GM19463 (cell line): ENCODE measurements around the gene PSMD7.

ENCODE experiments used
- ATAC-seq: cut with Tn5 transposase; IDR thresholded peaks from one replicate; pipeline ENCODE4 v1.9.1; 2021; ENCODE audit warnings: mild to moderate bottlenecking, moderate library complexity; ENCODE audit not compliant: unreplicated experiment

The PSMD7 gene

GRCh38 chr16:74296432-74297144, at the start of gene PSMD7:
TSS of gene PSMD7 (plus strand) at chr16:74296814. CDS start at chr16:74296915, 101 bp downstream.
- peak; percentile 94 for ATAC-seq

DNA sequence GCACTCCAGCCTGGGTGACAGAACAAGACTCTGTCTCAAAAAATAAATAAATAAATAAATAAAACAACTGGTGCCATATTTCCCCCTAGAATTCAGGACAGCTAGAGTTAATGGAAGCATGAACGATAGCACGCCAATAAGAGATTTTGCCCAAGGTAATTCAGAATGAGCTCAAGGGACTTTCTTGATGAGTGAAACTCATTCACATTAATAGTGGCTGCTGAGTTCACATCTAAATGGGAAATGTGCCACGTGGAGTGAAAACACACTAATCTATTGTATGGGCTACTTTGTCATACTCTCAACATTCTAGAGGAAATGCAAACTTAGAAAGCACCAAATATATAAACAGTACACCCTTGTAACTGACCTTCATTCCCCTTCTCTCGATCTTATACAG, 47.4 kb upstream of the PSMD7 start:
- no peak for ATAC-seq

GRCh38 chr16:74249846-74250245, 46.8 kb upstream of the PSMD7 start:
- ATAC-seq, result no peak

DNA sequence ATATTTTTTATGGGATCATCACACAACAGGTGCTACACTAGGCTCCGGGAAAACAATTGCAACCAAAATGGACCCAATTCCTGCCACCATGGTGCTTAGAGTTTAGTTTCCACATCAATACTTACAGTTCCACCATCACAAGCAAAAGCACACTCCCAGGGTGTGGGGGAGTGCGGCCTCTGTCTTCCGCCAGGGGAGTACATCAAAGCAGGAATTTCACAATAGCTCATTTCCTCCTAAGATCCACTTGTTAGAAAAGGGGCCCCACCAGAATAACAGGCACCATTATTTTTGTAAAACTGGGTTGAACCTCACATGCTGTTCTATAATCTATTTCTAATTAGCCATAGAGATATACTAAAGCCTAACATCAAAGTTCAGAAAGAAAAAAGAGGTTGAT, 44.3 kb upstream of the PSMD7 start:
- ATAC-seq, result no peak

DNA sequence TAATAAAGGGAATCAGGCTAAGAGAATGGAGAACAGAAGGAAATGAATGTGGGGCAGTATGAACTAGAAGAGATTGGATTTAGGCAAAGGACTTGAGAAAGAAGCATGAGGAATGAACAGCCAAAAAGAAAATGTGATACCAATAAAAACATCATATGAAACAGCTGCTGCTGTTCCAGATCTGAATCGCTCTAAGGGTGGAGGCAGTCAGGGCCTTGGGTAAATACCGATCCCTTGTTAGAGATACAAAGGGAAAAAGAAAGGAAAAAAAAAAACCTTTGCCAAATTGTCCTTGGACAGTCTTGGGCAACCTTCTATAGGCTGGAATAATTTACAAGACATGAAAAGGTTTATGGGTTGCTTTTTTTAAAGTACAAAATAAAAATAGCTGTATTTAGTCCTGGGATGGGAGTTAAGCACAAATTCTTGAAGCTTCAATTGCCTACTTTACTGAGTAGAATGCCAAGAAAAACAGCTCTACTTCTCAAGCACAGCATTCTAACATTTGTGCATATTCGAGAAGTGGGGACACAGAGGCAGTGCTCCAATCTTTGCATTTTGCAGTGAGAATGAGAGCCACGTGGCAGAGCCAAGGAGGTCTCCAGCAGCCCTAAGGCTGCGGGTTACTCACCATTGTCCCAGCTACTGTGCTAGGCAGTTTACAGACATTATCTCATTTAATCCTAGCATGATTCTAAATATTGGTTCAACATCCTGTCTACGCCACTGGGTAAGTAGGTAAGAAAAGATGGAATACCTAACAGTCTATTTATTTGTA, 43.3 kb upstream of the PSMD7 start:
- ATAC-seq, result no peak

GRCh38 chr16:74257061-74257460, 39.6 kb upstream of the PSMD7 start:
- peak; percentile 62 for ATAC-seq

DNA sequence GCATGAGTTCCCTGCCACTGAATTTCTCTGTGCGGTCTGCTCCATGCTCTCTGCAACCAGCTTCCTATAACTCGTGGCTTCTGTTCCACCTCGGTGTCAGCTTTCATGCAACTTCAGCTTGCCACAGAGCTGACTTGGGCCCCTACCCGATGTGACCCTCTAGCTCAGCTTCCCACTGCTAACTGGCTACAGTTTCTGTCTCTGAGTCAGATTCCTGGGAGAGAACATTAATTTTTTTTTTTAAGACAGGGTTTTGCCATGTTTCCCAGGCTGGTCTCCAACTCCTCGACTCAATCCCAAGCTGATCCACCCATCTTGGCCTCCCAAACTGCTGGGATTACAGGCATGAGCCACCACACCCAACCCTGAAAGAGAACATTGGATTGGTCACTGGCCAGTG, 35.5 kb upstream of the PSMD7 start:
- no peak for ATAC-seq

DNA sequence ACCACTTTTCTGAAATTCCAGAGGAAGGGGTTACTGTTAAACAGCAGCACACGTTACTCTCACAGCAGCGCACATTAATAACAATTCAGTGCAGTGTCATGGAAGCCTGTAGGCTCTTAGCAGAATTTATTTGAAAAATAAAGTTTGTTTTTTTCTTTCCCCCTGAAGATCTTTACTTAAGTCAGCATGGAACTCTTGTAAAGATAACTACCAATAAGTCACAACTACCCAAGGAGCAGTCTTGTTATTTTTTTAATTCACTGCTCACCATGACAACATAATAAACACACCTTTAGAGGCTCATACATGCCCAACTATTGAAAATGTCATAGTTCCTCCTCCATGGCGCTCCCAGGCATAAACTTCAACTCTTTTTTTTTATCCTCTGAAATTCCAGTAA, 31.8 kb upstream of the PSMD7 start:
- no peak for ATAC-seq

DNA sequence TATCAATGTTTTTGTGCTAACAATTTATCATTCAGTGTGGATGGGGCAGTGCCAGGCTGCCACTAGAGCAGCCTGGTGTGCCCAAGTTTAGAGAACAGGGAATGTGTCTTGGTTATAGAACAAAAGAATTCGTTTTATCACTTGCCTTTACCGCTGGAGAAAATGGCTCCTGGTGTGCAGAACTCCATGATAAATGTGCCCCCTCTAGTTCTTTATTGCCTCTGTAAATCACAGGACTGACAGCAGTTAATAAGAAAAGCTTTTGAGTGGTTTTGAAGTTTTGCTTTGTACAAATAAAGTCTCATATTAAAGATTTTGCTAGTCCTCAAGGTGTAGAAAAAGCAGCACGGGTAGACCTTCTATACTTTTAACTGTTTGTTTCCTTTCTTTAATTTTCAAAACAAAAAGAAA, 28.2 kb upstream of the PSMD7 start:
- ATAC-seq, result no peak

GRCh38 chr16:74271872-74272271, 24.7 kb upstream of the PSMD7 start:
- ATAC-seq, result no peak

GRCh38 chr16:74275031-74275636, 21.5 kb upstream of the PSMD7 start:
- ATAC-seq, result no peak

GRCh38 chr16:74275711-74276110, 20.9 kb upstream of the PSMD7 start:
- no peak for ATAC-seq

GRCh38 chr16:74277974-74278373, 18.6 kb upstream of the PSMD7 start:
- ATAC-seq, result no peak

- ATAC-seq, result no peak
Measured at GRCh38 chr16:74279266-74279665, 17.3 kb upstream of the PSMD7 start.

- ATAC-seq, result no peak
Measured at GRCh38 chr16:74279805-74280204, 16.8 kb upstream of the PSMD7 start.

GRCh38 chr16:74280448-74280847, 16.2 kb upstream of the PSMD7 start:
- ATAC-seq, result no peak

DNA sequence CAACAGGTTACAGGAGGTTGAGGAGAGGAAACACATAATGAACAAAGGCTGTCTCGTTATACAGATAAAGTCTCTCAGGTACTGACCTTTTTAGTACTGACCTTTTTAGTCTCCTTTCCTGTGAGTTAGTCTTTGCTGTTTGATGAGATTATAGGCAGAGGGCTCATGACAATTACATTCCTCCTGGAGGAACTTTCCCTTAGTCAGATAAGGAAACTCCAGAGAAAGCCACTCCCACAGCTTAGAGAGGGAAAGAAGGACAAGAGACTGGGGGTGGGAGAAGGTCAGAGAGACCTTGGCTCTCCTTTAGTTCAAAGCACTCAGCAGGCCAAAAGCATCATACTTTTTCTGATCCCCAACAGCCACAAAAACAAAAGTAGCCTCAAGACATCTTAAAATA, 15.3 kb upstream of the PSMD7 start:
- ATAC-seq, result no peak

GRCh38 chr16:74283716-74284115, 12.9 kb upstream of the PSMD7 start:
- ATAC-seq, result no peak

DNA sequence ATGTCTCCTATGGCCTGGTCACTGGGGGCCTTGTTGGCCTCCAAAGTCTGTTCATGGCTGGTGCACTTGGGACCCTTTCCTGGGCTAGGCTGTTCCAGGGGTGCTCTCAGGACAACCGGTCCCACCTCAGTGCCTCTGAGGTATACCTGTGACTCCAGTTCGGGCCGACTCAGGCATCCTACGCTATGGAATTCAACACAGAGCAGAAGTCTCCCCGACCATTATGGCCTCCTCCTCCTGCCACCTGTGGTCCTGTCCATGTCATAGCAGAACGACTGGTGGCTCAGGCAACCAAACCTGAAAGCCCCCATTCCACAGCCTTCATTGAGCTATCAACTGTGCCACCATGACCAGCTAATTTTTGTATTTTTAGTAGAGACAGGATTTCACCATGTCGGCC, 8.5 kb upstream of the PSMD7 start:
- no peak for ATAC-seq

- no peak for ATAC-seq
Measured at GRCh38 chr16:74290356-74290755, 6.3 kb upstream of the PSMD7 start.

- ATAC-seq, result no peak
Measured at GRCh38 chr16:74291176-74291575, 5.4 kb upstream of the PSMD7 start.

DNA sequence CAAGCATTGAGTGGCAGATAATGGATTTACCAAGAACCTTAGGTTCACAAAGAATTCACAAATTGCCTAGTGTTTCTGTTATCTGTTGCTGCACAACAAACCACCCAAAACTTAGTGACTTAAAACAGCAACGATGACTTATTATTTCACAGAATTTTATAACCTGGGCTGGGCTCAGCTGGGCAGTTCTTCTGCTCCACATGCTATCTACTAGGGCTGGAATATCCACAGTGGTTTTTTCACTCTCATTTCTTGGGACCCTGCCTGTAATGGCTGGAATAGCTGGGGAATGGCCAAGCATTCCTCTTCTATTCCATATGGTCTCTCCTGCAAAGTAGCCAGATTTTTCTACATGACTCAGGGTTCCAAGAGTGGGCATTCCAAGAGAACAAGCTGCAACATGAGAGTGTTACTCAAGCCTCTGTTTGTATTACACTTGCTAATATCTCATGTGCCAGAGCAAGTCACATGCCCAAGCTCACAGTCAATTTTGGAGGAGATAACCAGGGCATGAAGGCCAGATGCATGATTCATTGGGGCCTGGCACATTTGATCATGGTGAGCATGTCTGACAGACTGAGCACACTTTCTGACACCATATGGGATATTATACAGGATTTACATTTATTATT, 4.9 kb upstream of the PSMD7 start:
- ATAC-seq, result no peak
